ENCODE measurements around the gene ATP5F1A. TPM values are rescaled to one million over a fixed set of nuclear protein-coding genes. Genes with fewer than 3 reads are reported as not detected.

Gene ATP5F1A
- polyA plus RNA-seq, 1 experiment, result 937 TPM

- ChIA-PET POLR2A (no interaction called here), CTCF (no interaction called here)
- no peaks in the 10 kb centered on the region for H3K27me3 ChIP-seq (ENCODE audit: control insufficient read depth, insufficient read depth, low read length)
- no peak overlapping the region for H3K27ac ChIP-seq (ENCODE audit: low read depth, low read length)
- no peak overlapping the region for H3K4me3 ChIP-seq (ENCODE audit: low read depth, low read length)
- DNase-seq (ENCODE audit: low read depth, low spot score), result no peak
- TF ChIP-seq CTCF (IDR thresholded peaks at IDR 0.05; ENCODE audit: low read depth, low read length), result no peak
- no peaks in the 10 kb centered on the region for H3K9me3 ChIP-seq (ENCODE audit: control insufficient read depth, insufficient read depth, low read length)
These were observed 60.4 kb downstream of the ATP5F1A start for GRCh38 chr18:46037512-46038305.

- POLR2A ChIA-PET, result no interaction called here
- no peaks in the 10 kb centered on the region for H3K9me3 ChIP-seq (ENCODE audit: control insufficient read depth, insufficient read depth, low read length)
- no peak for TF ChIP-seq CTCF (IDR thresholded peaks at IDR 0.05; ENCODE audit: low read depth, low read length)
- no peak overlapping the region for H3K27ac ChIP-seq (ENCODE audit: low read depth, low read length)
- CTCF ChIA-PET, result interaction anchor here (0.6 kb wide), 2 partner anchors 59 to 466 kb away, joined by 3 to 4 read pairs; no protein-coding TSS in a partner anchor
- H3K27me3 ChIP-seq (ENCODE audit: control insufficient read depth, insufficient read depth, low read length), result no peaks in the 10 kb centered on the region
- H3K4me3 ChIP-seq (ENCODE audit: low read depth, low read length), result no peak overlapping the region
- no peak for DNase-seq (ENCODE audit: low read depth, low spot score)
These were observed 62.1 kb downstream of the ATP5F1A start for GRCh38 chr18:46035696-46036680.

GRCh38 chr18:46034230-46034629 is 63.9 kb downstream of the ATP5F1A start:
- ChIA-PET POLR2A (no interaction called here), CTCF (interaction anchor here (0.8 to 1.3 kb wide), 2 partner anchors 40 to 60 kb away, joined by 3 to 4 read pairs; no protein-coding TSS in a partner anchor)
- DNase-seq (ENCODE audit: low read depth, low spot score), result no peak
- Histone ChIP-seq H3K27ac (ENCODE audit: low read depth, low read length) (no peak overlapping the region), H3K27me3 (ENCODE audit: control insufficient read depth, insufficient read depth, low read length) (no peaks in the 10 kb centered on the region), H3K4me3 (ENCODE audit: low read depth, low read length) (no peak overlapping the region), H3K9me3 (ENCODE audit: control insufficient read depth, insufficient read depth, low read length) (no peaks in the 10 kb centered on the region)
- no peak for TF ChIP-seq CTCF (IDR thresholded peaks at IDR 0.05; ENCODE audit: low read depth, low read length)

GRCh38 chr18:46031741-46032140 is 66.4 kb downstream of the ATP5F1A start:
- POLR2A ChIA-PET, result no interaction called here
- TF ChIP-seq CTCF (IDR thresholded peaks at IDR 0.05; ENCODE audit: low read depth, low read length), result no peak
- CTCF ChIA-PET, result no interaction called here
- Histone ChIP-seq H3K4me3 (ENCODE audit: low read depth, low read length) (no peak overlapping the region), H3K9me3 (ENCODE audit: control insufficient read depth, insufficient read depth, low read length) (no peaks in the 10 kb centered on the region), H3K27me3 (ENCODE audit: control insufficient read depth, insufficient read depth, low read length) (no peaks in the 10 kb centered on the region), H3K27ac (ENCODE audit: low read depth, low read length) (no peak overlapping the region)
- DNase-seq (ENCODE audit: low read depth, low spot score), result no peak

Small RNA genes lying within 50 kb of the gene (small RNA-seq; reads per million reads assigned to genes)
- gene RNU6-1278P (ENCODE audit: insufficient read length, low read depth), result not detected
- gene RNY4P37 (ENCODE audit: insufficient read length, low read depth), result not detected

Other genes with a start within 250 kb of the ATP5F1A start
- 49.5 and 51.5 TPM in 2 replicates for gene EPG5, start 131.0 kb downstream of the ATP5F1A start, polyA plus RNA-seq (2011; rRNA removed)
- 11.0 and 12.6 TPM in 2 replicates for gene PSTPIP2, start 26.0 kb downstream of the ATP5F1A start, polyA plus RNA-seq (2011; rRNA removed)
- gene HAUS1, start 6.1 kb upstream of the ATP5F1A start, polyA plus RNA-seq (2011; rRNA removed), result 35.8 and 39.8 TPM in 2 replicates

Data from AG04450 (cell line).